Measurements from ENCODE around the gene CSMD2.

- no peak for TF ChIP-seq CTCF (IDR thresholded peaks at IDR 0.05)
- TF ChIP-seq EZH2 (IDR thresholded peaks at IDR 0.05) = no peak
These were observed 382.3 kb downstream of the CSMD2 start for GRCh38 chr1:33782776-33783175.

All from neural progenitor cell (in vitro differentiated cells).